ENCODE measurements around the gene SIVA1.

Gene SIVA1

DNA sequence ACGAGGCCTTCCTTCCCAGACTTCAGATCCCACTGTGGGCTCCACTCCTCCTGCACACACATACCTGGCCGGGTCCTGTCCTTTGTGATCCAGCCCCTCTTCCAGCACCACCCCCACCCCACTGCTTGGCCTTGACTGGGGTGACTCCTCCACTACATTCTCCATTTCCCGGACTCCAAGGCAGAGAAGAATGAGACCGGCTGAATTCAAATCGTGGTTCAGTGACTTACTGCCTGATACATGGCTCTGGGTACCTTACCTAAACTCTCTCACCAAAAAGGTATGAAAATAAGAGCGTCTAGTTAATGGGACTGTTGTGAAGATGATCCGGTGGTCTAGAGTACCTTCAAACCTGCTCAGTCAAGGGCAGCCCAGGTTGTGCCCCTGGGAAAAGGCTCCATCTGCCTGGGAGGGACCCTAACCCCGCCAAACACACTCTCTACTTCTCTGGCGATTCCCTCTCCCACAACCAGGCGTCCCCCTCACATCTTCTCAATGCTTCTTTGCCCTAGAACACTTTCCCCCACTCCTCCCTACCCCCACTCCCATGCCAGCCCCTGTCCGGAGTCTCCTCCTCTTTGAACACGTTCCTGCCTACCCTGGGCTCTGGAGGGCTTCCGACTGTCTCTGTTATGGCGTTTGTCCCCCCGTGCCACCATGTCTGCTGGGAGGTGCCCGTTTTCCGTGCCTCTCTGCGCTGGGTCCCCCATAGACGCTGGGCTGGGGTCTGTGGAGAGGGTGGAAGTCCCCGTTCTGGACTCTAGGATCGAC, 46.5 kb downstream of the SIVA1 start:
- DNase-seq = no peak

DNA sequence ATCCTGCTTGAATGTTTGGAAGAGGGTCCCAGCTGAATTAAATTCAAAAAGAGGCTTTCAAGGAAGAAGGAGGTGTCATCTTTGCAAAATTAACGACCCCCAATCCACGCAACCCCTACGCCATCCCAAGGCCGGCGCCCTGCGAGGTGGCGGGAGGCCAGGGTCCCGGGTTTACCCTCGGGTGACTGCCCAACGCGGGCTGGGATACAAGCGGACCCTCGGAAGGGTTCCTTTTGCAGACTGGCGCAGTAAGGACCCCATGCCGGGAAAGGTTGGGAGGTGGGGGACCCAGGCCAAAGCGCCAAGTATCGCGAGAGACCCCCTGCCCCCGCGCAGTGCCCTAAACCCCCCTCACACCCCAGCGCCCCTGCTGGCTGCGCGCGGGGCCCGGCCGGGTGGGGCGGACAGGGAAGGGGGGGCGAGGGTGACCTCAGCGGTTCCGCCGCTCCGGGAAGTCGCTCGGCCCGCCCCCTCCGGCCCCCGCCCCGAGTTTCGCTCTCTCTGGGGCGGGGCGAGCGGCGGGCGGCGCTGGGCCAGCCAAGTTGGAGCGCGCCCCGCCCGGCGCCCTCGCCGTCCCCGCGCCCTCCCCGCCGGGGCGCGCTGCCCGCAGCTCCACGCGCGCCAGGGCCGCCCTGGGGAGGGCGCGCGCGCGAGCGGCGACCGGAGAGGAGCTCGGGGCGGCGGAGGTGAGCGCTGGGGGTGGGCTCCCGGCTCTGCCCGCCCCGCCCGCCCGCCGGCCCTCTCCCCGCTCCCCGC, 47.2 kb downstream of the SIVA1 start:
- peak; percentile 89 for DNase-seq

DNA sequence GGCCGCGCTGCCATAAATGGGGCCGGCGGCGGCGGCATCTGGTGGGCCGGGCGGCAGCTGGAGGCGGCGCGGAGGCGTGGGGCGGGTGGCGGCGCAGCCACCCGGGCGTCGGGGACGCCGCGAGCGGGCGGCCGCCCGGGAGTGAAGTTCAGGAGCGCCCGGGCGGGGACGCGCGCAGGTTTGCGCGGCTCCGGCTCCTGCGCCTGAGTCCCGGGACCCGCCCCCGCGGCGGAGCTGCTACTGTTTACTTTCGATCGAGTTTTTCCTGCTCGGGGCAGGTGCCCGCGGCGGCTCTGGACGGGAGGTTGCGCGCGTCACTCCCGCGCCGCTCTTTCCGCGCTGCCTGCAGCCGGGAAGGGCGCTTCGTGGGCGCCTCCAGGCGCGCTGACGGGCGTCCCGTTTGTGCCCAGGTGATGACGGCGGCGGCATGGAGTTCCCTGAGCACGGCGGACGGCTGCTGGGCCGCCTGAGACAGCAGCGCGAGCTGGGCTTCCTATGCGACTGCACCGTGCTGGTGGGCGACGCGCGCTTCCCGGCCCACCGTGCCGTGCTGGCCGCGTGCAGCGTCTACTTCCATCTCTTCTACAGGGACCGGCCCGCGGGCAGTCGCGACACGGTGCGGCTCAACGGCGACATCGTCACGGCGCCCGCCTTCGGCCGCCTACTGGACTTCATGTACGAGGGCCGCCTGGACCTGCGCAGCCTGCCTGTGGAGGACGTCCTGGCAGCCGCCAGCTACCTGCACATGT, 48.0 kb downstream of the SIVA1 start, which contains the start of gene ZBTB42:
Gene ZBTB42, plus strand, starts transcription at position 331 of the 749 bp plus-strand sequence. Its CDS starts 97 bp downstream, at position 428.
- DNase-seq = peak; percentile 80

DNA sequence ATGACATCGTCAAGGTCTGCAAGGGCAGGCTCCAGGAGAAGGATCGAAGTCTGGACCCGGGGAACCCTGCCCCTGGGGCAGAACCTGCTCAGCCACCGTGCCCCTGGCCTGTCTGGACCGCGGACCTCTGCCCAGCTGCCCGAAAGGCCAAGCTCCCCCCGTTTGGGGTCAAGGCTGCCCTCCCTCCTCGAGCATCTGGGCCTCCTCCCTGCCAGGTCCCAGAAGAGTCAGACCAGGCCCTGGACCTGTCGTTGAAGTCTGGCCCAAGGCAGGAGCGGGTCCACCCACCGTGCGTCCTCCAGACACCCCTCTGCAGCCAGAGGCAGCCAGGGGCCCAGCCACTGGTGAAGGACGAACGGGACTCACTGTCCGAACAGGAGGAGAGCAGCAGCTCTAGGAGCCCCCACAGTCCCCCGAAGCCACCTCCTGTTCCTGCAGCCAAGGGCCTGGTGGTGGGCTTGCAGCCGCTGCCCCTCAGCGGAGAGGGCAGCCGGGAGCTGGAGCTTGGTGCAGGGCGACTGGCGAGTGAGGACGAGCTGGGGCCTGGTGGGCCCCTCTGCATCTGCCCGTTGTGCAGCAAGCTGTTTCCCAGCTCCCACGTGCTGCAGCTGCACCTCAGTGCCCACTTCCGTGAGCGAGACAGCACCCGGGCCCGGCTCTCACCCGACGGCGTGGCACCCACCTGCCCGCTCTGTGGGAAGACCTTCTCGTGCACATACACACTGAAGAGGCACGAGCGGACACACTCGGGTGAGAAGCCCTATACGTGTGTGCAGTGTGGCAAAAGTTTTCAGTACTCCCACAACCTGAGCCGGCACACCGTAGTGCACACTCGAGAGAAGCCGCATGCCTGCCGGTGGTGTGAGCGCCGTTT, 48.8 kb downstream of the SIVA1 start:
- no peak for DNase-seq

DNA sequence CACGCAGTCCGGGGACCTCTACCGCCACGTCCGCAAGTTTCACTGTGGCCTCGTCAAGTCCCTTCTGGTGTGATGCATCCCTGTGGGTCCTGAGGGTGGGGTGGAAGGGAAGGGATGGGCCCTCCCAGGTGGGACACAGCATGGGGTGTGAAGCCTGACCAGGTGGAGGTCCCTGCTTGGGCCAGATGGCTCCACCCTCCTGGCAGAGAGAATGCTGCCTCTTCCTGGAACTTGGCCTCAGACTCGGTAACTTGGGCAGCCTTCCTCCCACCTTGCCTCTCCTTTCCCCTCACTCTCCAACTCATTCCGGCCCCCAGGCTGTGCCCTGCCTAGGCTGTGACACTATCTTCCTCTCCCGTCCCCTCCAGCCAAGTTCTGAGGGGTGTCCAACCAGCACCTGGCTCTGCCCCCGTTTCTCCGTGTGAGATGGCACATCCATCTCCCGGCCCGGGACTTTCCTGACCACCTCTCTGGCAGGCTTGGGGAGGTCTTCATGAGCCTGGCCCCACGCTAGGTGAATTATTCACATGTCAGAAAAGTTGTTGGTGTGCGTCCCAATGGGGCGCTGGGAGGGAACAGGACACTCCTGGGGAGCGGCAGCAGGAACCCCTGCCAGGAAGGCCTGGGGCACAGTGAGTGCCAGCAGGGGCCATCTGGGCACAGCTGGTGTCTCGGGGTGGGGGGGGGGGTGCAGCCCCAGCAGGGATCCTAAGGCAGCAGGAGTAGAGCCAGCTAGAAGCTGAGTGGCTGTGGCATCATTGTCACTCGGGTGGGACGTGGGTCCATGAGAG, 49.6 kb downstream of the SIVA1 start:
- DNase-seq = no peak

DNA sequence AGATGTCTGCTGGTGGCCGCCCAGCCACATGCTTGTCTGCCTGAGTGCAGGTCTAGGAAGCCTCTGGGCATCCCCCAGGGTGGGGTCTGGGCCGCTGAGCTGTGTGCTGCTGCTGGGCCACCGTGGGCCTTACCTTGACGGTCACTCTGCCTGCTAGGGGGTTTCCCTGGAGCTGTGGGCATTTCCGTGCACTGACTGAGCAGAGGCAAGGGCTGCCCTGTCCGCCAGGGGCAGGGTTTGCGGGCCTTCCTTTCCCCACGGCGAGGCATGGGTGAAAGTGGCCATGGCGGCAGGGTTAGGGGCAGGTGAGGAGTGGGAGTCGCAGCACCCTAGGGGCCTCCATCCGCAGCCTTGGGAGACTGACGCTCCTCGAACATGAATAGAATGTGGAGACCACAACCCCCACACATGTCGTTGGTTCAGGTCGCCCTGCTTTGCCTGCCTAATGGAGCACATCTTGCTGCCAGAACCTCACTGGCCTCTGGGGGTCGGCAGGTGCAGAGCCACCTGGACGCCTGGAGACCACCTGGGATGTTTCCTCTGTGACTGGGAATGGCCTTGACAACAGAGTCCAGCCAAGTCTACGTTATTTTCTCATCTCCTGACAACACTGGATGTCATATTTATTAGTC, 50.4 kb downstream of the SIVA1 start:
- no peak for DNase-seq

- no peak for DNase-seq
Measured at GRCh38 chr14:104803912-104804410, 51.0 kb downstream of the SIVA1 start.

GRCh38 chr14:104804481-104805325, 51.8 kb downstream of the SIVA1 start:
- DNase-seq = no peak

GRCh38 chr14:104805326-104805678, 52.4 kb downstream of the SIVA1 start:
- DNase-seq = no peak

- DNase-seq = no peak
Measured at GRCh38 chr14:104805941-104806624, 53.1 kb downstream of the SIVA1 start.

GRCh38 chr14:104806625-104807465, 53.9 kb downstream of the SIVA1 start:
- no peak for DNase-seq

GRCh38 chr14:104808456-104808855, 55.5 kb downstream of the SIVA1 start:
- DNase-seq = no peak

All from stimulated activated CD4-positive, alpha-beta T cell treated with anti-CD3 and anti-CD28 coated beads, Interleukin-15, amount 100 ng/mL, for 24 hours (primary cell).